Articular chondrocyte of knee joint (primary cell): ENCODE data around the gene TMEFF1. TPM values are rescaled to one million over a fixed set of nuclear protein-coding genes. Genes with fewer than 3 reads are reported as not detected.

Experiments used
- total RNA-seq: library from RNA; depleted of rRNA; stranded (reverse); fragments of >200 nt; gene quantifications from 2 replicates; pipeline ENCODE4 v1.2.3, GENCODE V29; 2012

The TMEFF1 gene, protein sequence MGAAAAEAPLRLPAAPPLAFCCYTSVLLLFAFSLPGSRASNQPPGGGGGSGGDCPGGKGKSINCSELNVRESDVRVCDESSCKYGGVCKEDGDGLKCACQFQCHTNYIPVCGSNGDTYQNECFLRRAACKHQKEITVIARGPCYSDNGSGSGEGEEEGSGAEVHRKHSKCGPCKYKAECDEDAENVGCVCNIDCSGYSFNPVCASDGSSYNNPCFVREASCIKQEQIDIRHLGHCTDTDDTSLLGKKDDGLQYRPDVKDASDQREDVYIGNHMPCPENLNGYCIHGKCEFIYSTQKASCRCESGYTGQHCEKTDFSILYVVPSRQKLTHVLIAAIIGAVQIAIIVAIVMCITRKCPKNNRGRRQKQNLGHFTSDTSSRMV
- total RNA-seq = 0.26 and 0.32 TPM in 2 replicates

DNA sequence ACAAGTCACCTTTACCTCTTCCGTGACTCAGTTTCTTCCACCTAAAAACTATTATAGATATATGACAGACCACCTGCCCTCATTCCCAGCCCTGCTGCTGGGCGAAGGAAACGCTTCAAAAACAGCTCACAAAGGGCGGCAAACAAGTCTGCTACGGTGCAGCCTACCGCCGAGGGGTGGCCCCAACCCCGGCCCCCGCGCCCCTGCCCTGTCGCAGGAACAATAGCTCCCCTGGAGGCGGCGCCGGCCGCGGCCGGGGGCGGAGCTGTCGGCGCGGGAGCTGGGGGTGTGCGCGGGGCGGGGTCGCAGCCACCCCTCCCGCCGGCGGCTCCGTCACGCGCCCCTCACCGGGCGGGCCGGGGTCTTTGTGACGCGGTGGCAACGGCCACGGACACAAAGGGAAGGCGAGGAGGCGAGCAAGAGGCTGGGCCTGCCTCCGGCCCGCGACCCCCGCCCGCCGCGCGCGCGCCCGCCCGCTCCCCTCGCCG lies at the start of gene TMEFF1:
TSS of gene TMEFF1 (plus strand) at position 362 of the 488 bp plus-strand sequence. CDS start 396 bp downstream, outside the sequence.

DNA sequence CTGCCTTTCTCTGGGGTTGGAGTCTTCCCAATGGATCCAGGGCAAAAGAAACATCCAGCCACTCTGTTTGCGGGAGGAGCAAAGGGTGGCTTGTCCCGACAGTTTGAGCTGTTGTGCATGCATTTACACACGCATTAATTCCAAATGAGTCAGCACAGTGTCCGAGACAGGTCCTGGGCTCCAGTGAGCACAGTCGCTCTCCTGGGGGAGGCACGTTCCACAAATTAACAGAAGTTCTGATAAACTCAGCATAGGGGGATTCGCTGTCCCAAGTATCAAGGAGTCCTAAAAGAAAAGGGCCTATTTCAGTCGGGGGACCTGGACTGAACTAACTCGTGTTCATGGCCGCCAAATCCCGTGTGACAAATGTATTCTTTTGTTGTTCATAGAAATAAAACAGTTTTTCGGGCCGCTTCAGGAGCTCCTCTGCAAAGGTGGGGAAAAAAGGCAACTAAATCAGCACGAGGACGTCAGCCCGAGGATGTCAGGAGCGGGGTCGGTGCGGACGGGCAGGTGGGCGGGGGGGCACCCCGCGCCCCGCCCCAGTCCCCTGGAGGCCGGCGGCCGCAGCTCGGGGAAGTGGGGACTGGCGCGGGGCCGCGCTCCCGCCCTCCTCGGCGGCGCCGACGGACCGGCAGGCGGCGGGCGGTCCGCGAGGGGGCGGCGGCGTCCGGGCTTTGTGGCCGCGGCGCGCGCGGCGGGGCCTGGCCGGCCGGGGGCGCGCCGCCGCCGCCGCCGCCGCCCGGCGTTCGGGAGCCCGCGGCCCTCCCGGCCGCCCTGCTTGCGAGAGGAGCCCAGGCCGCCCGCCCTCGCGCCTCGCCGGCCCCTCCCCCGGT lies 46.2 kb upstream of the TMEFF1 start, which contains the start of gene MSANTD3:
TSS of gene MSANTD3 (plus strand) at position 614 of the 836 bp plus-strand sequence. CDS start 14,796 bp downstream, outside the sequence.

DNA sequence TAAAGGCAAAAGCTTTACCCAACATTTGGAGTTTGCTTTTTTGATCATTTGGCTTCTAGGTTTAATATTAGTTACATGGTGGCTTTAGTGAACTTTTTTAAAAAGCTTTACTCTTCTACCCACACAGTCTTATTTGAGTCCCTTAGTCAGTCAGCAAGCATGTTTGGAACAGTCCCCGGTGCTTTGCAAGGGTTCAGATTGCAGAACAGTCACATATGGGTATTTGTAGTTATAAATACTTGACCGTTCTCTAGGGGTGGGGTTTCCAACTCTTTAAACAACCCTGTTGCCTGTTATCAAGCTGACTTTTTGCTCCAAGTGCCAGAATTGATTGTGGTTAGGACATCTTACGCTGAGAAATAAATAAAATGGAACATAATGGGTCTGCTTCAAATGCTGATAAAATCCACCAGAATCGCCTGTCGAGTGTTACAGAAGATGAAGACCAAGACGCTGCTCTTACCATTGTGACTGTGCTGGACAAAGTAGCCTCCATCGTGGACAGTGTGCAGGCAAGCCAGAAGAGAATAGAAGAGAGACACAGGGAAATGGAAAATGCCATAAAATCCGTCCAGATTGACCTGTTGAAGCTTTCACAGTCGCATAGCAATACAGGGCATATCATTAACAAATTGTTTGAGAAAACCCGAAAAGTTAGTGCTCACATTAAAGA lies 105.0 kb downstream of the TMEFF1 start, which contains the start of gene CAVIN4:
TSS of gene CAVIN4 (plus strand) at position 304 of the 673 bp plus-strand sequence. CDS start at position 369, 65 bp downstream.

Other genes starting within 250 kb of the TMEFF1 start
- 29.7 and 31.5 TPM in 2 replicates for gene TEX10, start 120.2 kb upstream of the TMEFF1 start, total RNA-seq
- gene MSANTD3, start 46.0 kb upstream of the TMEFF1 start, total RNA-seq = 66.2 and 68.7 TPM in 2 replicates
- gene CAVIN4, start 104.9 kb downstream of the TMEFF1 start, total RNA-seq = 0.76 and 0.91 TPM in 2 replicates